HG03139 (cell line): ENCODE data around the gene ADGRE3.

Experiments
- ATAC-seq: cut with Tn5 transposase; IDR thresholded peaks from one replicate; pipeline ENCODE4 v1.9.1; 2021; ENCODE audit not compliant: unreplicated experiment

Gene ADGRE3, protein sequence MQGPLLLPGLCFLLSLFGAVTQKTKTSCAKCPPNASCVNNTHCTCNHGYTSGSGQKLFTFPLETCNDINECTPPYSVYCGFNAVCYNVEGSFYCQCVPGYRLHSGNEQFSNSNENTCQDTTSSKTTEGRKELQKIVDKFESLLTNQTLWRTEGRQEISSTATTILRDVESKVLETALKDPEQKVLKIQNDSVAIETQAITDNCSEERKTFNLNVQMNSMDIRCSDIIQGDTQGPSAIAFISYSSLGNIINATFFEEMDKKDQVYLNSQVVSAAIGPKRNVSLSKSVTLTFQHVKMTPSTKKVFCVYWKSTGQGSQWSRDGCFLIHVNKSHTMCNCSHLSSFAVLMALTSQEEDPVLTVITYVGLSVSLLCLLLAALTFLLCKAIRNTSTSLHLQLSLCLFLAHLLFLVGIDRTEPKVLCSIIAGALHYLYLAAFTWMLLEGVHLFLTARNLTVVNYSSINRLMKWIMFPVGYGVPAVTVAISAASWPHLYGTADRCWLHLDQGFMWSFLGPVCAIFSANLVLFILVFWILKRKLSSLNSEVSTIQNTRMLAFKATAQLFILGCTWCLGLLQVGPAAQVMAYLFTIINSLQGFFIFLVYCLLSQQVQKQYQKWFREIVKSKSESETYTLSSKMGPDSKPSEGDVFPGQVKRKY

GRCh38 chr19:14674764-14675163 is at the start of gene ADGRE3:
ADGRE3 (minus strand) TSS chr19:14674844; CDS start chr19:14674770, 74 bp downstream.
- ATAC-seq: no peak

GRCh38 chr19:14722127-14722526 is 47.5 kb upstream of the ADGRE3 start:
- no peak for ATAC-seq

GRCh38 chr19:14719162-14719561 is 44.5 kb upstream of the ADGRE3 start:
- no peak for ATAC-seq

DNA sequence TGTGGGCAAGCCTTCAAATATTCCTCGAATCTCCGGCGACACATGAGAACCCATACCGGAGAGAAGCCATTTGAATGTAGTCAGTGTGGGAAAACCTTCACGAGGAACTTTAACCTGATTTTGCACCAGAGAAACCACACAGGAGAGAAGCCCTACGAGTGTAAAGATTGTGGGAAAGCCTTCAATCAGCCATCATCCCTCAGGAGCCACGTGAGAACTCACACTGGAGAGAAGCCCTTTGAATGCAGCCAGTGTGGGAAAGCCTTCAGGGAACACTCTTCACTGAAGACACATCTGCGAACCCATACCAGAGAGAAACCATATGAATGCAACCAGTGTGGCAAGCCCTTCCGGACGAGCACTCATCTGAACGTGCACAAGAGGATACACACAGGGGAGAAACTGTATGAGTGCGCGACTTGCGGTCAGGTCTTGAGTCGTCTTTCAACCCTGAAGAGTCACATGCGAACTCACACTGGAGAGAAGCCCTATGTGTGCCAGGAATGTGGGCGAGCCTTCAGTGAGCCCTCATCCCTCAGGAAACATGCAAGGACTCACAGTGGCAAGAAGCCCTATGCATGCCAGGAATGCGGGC is 44.0 kb upstream of the ADGRE3 start:
- ATAC-seq: no peak

DNA sequence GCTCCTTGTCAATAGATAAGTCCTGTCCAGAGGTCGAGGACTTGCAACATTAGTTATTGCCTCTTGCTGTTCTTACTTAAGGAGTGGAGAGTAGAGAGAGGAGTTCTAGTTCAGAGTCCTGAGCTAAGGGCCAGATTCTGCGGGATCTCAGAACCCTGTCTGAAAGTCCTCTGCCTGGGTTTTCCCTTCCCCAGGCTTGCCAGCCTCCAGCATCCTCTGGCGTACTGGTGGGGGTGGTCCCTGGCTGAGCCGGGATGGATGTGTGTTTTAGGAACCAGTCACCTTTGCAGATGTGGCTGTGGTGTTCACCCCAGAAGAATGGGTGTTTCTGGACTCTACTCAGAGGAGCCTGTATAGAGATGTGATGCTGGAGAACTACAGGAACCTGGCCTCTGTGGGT is 41.2 kb upstream of the ADGRE3 start:
- ATAC-seq: no peak

GRCh38 chr19:14704450-14704849 is 29.8 kb upstream of the ADGRE3 start:
- no peak for ATAC-seq

DNA sequence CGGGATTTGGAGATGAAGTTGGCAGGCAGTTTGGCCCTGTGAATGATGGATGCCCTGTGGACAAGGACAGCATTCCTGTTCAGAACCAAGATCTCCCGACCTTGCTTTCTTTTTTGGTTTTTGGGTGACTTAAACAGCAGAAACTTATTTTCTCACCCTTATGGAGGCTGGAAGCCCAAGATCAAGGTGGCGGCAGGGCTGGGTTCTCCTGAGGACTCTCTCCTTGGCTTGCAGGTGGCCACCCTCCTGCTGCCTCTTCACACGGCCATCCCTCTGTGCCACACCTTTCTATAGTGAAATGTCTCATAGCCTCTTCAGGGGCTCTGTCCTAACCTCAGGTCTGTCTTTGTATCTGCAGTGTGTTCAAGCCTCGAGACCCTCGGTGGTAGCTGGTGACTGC is 29.2 kb upstream of the ADGRE3 start:
- ATAC-seq: no peak

DNA sequence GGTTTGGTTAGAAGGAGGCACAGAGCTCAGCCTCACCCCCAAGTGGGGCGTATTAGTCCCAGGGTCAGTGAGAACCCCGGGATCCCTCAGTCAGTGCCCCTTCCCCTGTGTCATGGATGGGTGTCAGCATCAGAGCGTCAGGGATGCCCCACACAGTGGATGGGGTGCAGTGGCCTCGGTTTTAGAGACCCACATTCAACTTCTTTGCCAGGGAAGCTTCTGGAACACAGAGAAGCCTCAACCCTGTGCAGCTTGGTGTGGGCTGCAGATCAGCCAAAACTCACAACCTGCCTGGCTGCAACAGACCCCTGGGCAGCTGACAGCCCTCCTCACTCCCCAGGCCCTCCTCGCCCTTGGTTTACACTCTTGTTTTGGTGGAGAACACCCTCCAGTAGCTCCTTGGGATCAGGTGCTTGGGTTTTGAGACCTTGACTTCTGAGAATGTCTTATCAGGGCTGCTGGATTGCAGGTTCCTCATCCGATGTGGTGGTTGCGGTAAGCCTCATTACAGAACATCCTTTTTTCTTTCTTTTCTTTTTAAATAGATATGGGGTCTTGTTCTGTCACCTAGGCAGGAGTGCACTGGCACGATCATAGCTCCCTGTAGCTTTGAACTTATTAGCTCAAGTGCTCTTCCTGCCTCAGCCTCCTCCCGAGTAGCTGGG is 26.2 kb upstream of the ADGRE3 start:
- no peak for ATAC-seq

GRCh38 chr19:14699641-14700040 is 25.0 kb upstream of the ADGRE3 start:
- ATAC-seq: no peak

- no peak for ATAC-seq
Measured at GRCh38 chr19:14695471-14695870, 20.8 kb upstream of the ADGRE3 start.

DNA sequence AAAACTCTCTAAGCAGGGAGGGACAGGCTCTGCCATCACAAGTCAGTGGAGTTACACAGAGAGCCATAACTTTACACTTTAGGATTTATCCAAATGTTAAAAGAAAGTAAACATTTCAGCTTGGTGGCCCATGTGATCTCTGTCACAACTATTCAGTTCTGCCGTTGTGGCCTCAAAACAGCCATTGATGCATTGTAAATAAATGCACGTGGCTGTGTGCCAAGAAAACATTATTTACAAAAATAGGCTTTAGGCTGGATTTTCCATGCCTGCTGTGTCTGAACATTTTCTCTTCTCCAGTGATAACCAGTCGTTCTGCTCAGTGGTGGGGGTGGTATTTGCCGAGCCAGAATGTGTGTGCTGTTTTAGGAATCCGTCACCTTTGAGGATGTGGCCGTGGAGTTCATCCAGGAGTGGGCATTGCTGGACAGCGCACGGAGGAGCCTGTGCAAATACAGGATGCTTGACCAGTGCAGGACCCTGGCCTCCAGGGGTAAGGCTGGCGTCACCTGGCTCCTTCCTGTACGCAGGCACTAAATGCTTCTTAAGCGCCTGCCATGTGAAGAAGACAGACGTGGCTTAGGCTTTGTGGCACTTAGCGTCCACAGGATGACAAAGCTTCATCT is 20.1 kb upstream of the ADGRE3 start:
- no peak for ATAC-seq

- ATAC-seq: peak; percentile 89
Measured at GRCh38 chr19:14689598-14690503, 15.2 kb upstream of the ADGRE3 start, which contains the start of gene ZNF333. ZNF333 (plus strand) TSS chr19:14690048; CDS start chr19:14693492, 3,444 bp downstream.

- ATAC-seq: no peak
Measured at GRCh38 chr19:14686411-14686810, 11.8 kb upstream of the ADGRE3 start.

DNA sequence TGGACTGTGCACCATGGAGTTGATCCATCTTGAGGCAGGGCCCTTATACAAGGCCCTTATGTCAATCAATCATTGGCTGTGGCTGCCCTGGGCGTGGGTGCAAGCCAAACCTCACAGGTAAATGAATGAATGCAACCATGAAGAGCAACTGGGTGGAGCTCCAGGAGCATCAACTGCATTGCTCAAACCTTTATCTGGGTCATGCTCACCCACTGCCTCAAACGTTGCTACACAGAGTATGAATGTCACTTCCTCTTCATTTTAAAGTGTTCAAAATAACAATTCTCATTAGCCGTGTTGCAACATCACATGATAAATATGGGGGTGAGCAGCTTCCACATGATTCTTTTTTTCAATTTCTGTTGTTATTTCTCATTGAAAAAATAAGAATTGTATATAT is 8.8 kb upstream of the ADGRE3 start:
- no peak for ATAC-seq

GRCh38 chr19:14682084-14682483 is 7.4 kb upstream of the ADGRE3 start:
- ATAC-seq: no peak

- no peak for ATAC-seq
Measured at GRCh38 chr19:14678199-14678598, 3.6 kb upstream of the ADGRE3 start.

DNA sequence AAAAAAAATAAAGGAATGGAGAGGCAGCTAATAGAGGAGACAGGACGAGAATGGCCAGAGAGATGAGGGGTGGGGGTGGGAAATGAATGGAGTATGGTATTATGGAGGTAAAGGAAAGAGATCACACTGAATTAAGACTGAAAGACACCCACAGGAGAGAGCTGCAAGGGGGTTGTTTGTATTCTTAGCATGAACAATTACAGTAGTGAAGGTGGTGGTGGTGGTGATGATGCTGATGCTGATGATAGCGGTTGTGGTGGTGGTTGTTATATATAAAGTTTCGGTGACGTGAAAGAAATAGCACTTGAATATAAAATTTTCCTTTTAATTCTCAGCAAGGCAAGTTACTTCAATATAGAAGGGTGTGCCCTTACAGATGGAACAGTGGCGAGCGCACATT is 2.8 kb upstream of the ADGRE3 start:
- ATAC-seq: no peak

GRCh38 chr19:14676762-14677161 is 2.1 kb upstream of the ADGRE3 start:
- ATAC-seq: no peak

GRCh38 chr19:14673088-14673487 is 1.6 kb downstream of the ADGRE3 start:
- no peak for ATAC-seq
